Neural cell (in vitro differentiated cells): Measurements from ENCODE around the gene AMBP. TPM values are rescaled to one million over a fixed set of nuclear protein-coding genes. Genes with fewer than 3 reads are reported as not detected.

Experiments used
- H2AFZ ChIP-seq: fragments of 200-600, 300-800 bp; sonication (generic), shearing (Covaris generic); 2 replicates; pipeline ENCODE4 v1.6.0; 2014; ENCODE audit warnings: low read depth, mild to moderate bottlenecking, antibody characterized with exemption, low read length, moderate library complexity
- H3F3A ChIP-seq: fragments of 200-600 bp; shearing (Covaris generic); 2 replicates; pipeline ENCODE4 v1.6.1; 2016; ENCODE audit warnings: mild to moderate bottlenecking, moderate library complexity, mixed read lengths, antibody characterized with exemption, low read length; ENCODE audit not compliant: insufficient read depth, poor library complexity, severe bottlenecking
- H3K27ac ChIP-seq: fragments of 200-600, 300-800 bp; sonication (generic), shearing (Covaris generic); 2 replicates; pipeline ENCODE4 v1.5.1; 2014; ENCODE audit warnings: mild to moderate bottlenecking, low read length, moderate library complexity
- H3K27me3 ChIP-seq: fragments of 300-800, 200-600 bp; sonication (generic), shearing (Covaris generic); 2 replicates; pipeline ENCODE4 v1.6.0; 2014; ENCODE audit warnings: mild to moderate bottlenecking, low read depth, low read length, moderate library complexity; ENCODE audit not compliant: insufficient read depth
- H3K36me3 ChIP-seq: fragments of 300-800, 200-600 bp; sonication (generic), shearing (Covaris generic); 2 replicates; pipeline ENCODE4 v1.5.1; 2014; ENCODE audit warnings: mild to moderate bottlenecking, antibody characterized with exemption, low read length, moderate library complexity; ENCODE audit not compliant: insufficient read depth
- H3K4me2 ChIP-seq: fragments of 300-800, 200-600 bp; sonication (generic), shearing (Covaris generic); 2 replicates; pipeline ENCODE4 v1.6.0; 2014; ENCODE audit warnings: mild to moderate bottlenecking, low read length
- H3K4me3 ChIP-seq: fragments of 300-800, 200-600 bp; sonication (generic), shearing (Covaris generic); 2 replicates; pipeline ENCODE4 v1.5.1; 2014; ENCODE audit warnings: mild to moderate bottlenecking, low read length, moderate library complexity
- H3K79me2 ChIP-seq: fragments of 200-600 bp; shearing (Covaris generic); replicated peaks from 2 replicates; pipeline ENCODE4 v1.6.0; 2014; ENCODE audit warnings: mild to moderate bottlenecking, low read length, moderate library complexity; ENCODE audit not compliant: insufficient read depth
- H3K9ac ChIP-seq: fragments of 300-800, 200-600 bp; sonication (generic), shearing (Covaris generic); 2 replicates; pipeline ENCODE4 v1.6.1; 2016; ENCODE audit warnings: mild to moderate bottlenecking, low read length, mixed read lengths
- H3K9me2 ChIP-seq: fragments of 200-600 bp; shearing (Covaris generic); 2 replicates; pipeline ENCODE4 v1.6.1; 2016; ENCODE audit warnings: mild to moderate bottlenecking, low read length, mixed read lengths; ENCODE audit not compliant: insufficient read depth
- H3K9me3 ChIP-seq: fragments of 200-600, 300-800 bp; sonication (generic), shearing (Covaris generic); 2 replicates; pipeline ENCODE4 v1.6.1; 2016; ENCODE audit warnings: mild to moderate bottlenecking, mixed run types, low read length, moderate library complexity, mixed read lengths
- H4K20me1 ChIP-seq: fragments of 200-600 bp; shearing (Covaris generic); 2 replicates; pipeline ENCODE4 v1.6.1; 2016; ENCODE audit warnings: mild to moderate bottlenecking, mixed run types; ENCODE audit not compliant: insufficient read depth
- EP300 ChIP-seq: fragments of 450-650 bp; conservative IDR thresholded peaks from 2 replicates; pipeline ENCODE4 v1.6.1; 2014; ENCODE audit warnings: antibody characterized with exemption, mild to moderate bottlenecking, moderate library complexity; ENCODE audit not compliant: poor library complexity, severe bottlenecking
- EZH2 ChIP-seq: fragments of 200-600, 300-800 bp; shearing (Covaris generic), sonication (generic); IDR thresholded peaks from 2 replicates; pipeline ENCODE4 v1.6.1; 2014; ENCODE audit warnings: antibody characterized with exemption, low read length, borderline replicate concordance, mild to moderate bottlenecking; ENCODE audit not compliant: insufficient read depth, poor library complexity, severe bottlenecking
- MXI1 ChIP-seq: fragments of 450-650 bp; conservative IDR thresholded peaks from 2 replicates; pipeline ENCODE4 v1.6.1; 2014; ENCODE audit warnings: antibody characterized with exemption, mild to moderate bottlenecking; ENCODE audit not compliant: poor library complexity, severe bottlenecking
- POLR2AphosphoS5 ChIP-seq: IDR thresholded peaks from 2 replicates; pipeline ENCODE4 v1.6.1; 2012
- RAD21 ChIP-seq: fragments of 450-650 bp; conservative IDR thresholded peaks from 2 replicates; pipeline ENCODE4 v1.6.1; 2014; ENCODE audit warnings: antibody characterized with exemption, mild to moderate bottlenecking, moderate library complexity
- SMC3 ChIP-seq: fragments of 450-650 bp; conservative IDR thresholded peaks from 2 replicates; pipeline ENCODE4 v1.6.1; 2014; ENCODE audit warnings: antibody characterized with exemption, mild to moderate bottlenecking, moderate library complexity; ENCODE audit not compliant: poor library complexity
- TAF1 ChIP-seq: IDR thresholded peaks from 2 replicates; pipeline ENCODE4 v1.6.1; 2012; ENCODE audit warnings: low read depth
- polyA plus RNA-seq: library from polyadenylated mRNA; depleted of rRNA; stranded (reverse); fragments of >200 nt; gene quantifications from 2 replicates; pipeline ENCODE4 v1.2.3, GENCODE V29; 2014
- TF ChIP-seq, protein P1 (sequence below): fragments of 450-650 bp; IDR thresholded peaks from 2 replicates; pipeline ENCODE4 v1.5.1; 2014; ENCODE audit warnings: antibody characterized with exemption, mild to moderate bottlenecking, moderate library complexity; ENCODE audit not compliant: poor library complexity, severe bottlenecking
- TF ChIP-seq, protein P2 (sequence below): IDR thresholded peaks from 2 replicates; pipeline ENCODE4 v1.6.1; 2012; ENCODE audit warnings: borderline replicate concordance

The AMBP gene
- polyA plus RNA-seq, 1 donor from 2014 or later: not detected

GRCh38 chr9:114089206-114089840 is 11.2 kb upstream of the AMBP start:
- no peak overlapping the region for H2AFZ ChIP-seq
- H4K20me1 ChIP-seq: no peaks in the 10 kb centered on the region
- no peak overlapping the region for H3K9ac ChIP-seq
- no peaks in the 10 kb centered on the region for H3K27me3 ChIP-seq
- no peaks in the 10 kb centered on the region for H3F3A ChIP-seq
- TF ChIP-seq MXI1 (no peak), EP300 (no peak), TAF1 (no peak), SMC3 (no peak)
- TF ChIP-seq, protein P1, sequence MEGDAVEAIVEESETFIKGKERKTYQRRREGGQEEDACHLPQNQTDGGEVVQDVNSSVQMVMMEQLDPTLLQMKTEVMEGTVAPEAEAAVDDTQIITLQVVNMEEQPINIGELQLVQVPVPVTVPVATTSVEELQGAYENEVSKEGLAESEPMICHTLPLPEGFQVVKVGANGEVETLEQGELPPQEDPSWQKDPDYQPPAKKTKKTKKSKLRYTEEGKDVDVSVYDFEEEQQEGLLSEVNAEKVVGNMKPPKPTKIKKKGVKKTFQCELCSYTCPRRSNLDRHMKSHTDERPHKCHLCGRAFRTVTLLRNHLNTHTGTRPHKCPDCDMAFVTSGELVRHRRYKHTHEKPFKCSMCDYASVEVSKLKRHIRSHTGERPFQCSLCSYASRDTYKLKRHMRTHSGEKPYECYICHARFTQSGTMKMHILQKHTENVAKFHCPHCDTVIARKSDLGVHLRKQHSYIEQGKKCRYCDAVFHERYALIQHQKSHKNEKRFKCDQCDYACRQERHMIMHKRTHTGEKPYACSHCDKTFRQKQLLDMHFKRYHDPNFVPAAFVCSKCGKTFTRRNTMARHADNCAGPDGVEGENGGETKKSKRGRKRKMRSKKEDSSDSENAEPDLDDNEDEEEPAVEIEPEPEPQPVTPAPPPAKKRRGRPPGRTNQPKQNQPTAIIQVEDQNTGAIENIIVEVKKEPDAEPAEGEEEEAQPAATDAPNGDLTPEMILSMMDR: no peak
- H3K9me2 ChIP-seq: no peaks in the 10 kb centered on the region
- no peaks in the 10 kb centered on the region for H3K9me3 ChIP-seq
- H3K4me3 ChIP-seq: no peak overlapping the region
- no peaks in the 10 kb centered on the region for H3K79me2 ChIP-seq
- no peak overlapping the region for H3K27ac ChIP-seq
- no peak overlapping the region for H3K4me2 ChIP-seq
- H3K36me3 ChIP-seq: no peaks in the 10 kb centered on the region

DNA sequence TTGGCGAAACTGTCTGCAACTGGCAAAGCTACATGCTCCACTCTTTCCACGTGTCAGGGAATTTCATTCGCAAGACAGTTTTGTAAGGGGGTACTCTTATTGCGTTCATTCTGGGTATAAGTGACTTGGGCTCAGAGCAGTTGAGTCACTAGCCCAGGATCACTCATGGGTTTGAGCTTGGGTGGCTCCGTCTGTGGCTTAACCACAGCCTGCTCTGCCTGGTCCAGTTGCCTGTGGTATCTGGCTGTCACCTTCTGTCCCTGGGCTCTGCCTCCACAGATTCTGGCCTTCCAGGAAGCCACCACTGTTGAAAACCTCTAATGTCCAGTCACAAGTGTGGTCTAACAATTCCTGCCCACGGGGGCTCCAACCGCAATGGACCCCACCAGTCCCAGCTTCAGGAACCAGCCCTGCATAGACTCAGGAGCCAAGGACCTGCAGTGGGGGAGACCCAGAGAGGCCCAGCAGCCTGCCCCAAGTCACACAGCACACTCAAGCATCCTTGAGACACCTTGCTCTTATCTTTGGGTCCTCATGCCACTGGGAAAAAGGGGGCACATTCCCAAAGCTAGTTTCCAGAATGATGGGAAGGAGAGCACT is 10.6 kb upstream of the AMBP start:
- TF ChIP-seq SMC3 (no peak), EZH2 (no peak), MXI1 (no peak), TAF1 (no peak), POLR2AphosphoS5 (no peak), RAD21 (no peak), EP300 (no peak)
- TF ChIP-seq, protein P2, sequence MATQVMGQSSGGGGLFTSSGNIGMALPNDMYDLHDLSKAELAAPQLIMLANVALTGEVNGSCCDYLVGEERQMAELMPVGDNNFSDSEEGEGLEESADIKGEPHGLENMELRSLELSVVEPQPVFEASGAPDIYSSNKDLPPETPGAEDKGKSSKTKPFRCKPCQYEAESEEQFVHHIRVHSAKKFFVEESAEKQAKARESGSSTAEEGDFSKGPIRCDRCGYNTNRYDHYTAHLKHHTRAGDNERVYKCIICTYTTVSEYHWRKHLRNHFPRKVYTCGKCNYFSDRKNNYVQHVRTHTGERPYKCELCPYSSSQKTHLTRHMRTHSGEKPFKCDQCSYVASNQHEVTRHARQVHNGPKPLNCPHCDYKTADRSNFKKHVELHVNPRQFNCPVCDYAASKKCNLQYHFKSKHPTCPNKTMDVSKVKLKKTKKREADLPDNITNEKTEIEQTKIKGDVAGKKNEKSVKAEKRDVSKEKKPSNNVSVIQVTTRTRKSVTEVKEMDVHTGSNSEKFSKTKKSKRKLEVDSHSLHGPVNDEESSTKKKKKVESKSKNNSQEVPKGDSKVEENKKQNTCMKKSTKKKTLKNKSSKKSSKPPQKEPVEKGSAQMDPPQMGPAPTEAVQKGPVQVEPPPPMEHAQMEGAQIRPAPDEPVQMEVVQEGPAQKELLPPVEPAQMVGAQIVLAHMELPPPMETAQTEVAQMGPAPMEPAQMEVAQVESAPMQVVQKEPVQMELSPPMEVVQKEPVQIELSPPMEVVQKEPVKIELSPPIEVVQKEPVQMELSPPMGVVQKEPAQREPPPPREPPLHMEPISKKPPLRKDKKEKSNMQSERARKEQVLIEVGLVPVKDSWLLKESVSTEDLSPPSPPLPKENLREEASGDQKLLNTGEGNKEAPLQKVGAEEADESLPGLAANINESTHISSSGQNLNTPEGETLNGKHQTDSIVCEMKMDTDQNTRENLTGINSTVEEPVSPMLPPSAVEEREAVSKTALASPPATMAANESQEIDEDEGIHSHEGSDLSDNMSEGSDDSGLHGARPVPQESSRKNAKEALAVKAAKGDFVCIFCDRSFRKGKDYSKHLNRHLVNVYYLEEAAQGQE: no peak
- TF ChIP-seq, protein P1: no peak
- Histone ChIP-seq H2AFZ (no peak overlapping the region), H3K79me2 (no peaks in the 10 kb centered on the region), H3K4me2 (no peak overlapping the region), H3K27me3 (no peaks in the 10 kb centered on the region), H3K36me3 (no peaks in the 10 kb centered on the region), H3F3A (no peaks in the 10 kb centered on the region), H3K27ac (no peak overlapping the region), H4K20me1 (no peaks in the 10 kb centered on the region), H3K9ac (no peak overlapping the region), H3K9me2 (no peaks in the 10 kb centered on the region), H3K4me3 (no peak overlapping the region), H3K9me3 (no peaks in the 10 kb centered on the region)
